ENCODE measurements around the gene SLC9A9. TPM values are rescaled to one million over a fixed set of nuclear protein-coding genes. Genes with fewer than 3 reads are reported as not detected.

Gene SLC9A9
- total and polyA plus RNA-seq, 8 donors, result 0.58 to 29.7 (median 14.0) TPM

- Histone ChIP-seq H3K9me3 (no peaks in the 10 kb centered on the region), H3K4me1 (no peaks in the 10 kb centered on the region), H3K4me3 (no peak overlapping the region), H3K27me3 (no peaks in the 10 kb centered on the region), H3K27ac (no peak overlapping the region), H3K36me3 (no peaks in the 10 kb centered on the region)
- DNase-seq, result no peak
- intact Hi-C loops (cut with DNase I; ENCODE audit: low total_unique reads), result no loop called here
- no peak for TF ChIP-seq POLR2A (IDR thresholded peaks at IDR 0.05)
- TF ChIP-seq POLR2AphosphoS5 (IDR thresholded peaks at IDR 0.05), result no peak
- TF ChIP-seq CTCF (IDR thresholded peaks at IDR 0.05), result no peak
- 91 to 98% (median 97%) methylated on average over 3 of the region's 3 CpGs for WGBS, 5 donors
Measured at GRCh38 chr3:143408771-143409170, 439.5 kb downstream of the SLC9A9 start.

- intact Hi-C loops (cut with DNase I; ENCODE audit: low total_unique reads), result no loop called here
- Histone ChIP-seq H3K27ac (no peak overlapping the region), H3K4me3 (no peak overlapping the region), H3K9me3 (no peaks in the 10 kb centered on the region), H3K4me1 (no peaks in the 10 kb centered on the region), H3K36me3 (no peaks in the 10 kb centered on the region), H3K27me3 (no peaks in the 10 kb centered on the region)
- no peak for TF ChIP-seq POLR2AphosphoS5 (IDR thresholded peaks at IDR 0.05)
- no peak for TF ChIP-seq CTCF (IDR thresholded peaks at IDR 0.05)
- TF ChIP-seq EP300 (IDR thresholded peaks at IDR 0.05), result no peak
- no peak for DNase-seq
Measured at GRCh38 chr3:143402602-143403001, 445.7 kb downstream of the SLC9A9 start.

GRCh38 chr3:143396790-143397189 lies 451.5 kb downstream of the SLC9A9 start:
- Histone ChIP-seq H3K9me3 (peaks cover 0 to 6% (median 0%) of the 10 kb centered on the region in 4 donors), H3K36me3 (no peaks in the 10 kb centered on the region), H3K4me3 (no peak overlapping the region), H3K27me3 (no peaks in the 10 kb centered on the region), H3K27ac (no peak overlapping the region), H3K4me1 (no peaks in the 10 kb centered on the region)
- intact Hi-C loops (cut with DNase I; ENCODE audit: low total_unique reads), result no loop called here
- no peak for DNase-seq
- no peak for TF ChIP-seq CTCF (IDR thresholded peaks at IDR 0.05)
- TF ChIP-seq EP300 (IDR thresholded peaks at IDR 0.05), result no peak
- no peak for TF ChIP-seq POLR2AphosphoS5 (IDR thresholded peaks at IDR 0.05)
- no peak for TF ChIP-seq POLR2A (IDR thresholded peaks at IDR 0.05)
- 29 to 63% (median 48%) methylated on average over 1 of the region's 1 CpG for WGBS, 5 donors

GRCh38 chr3:143389388-143389787 lies 458.9 kb downstream of the SLC9A9 start:
- no peak overlapping the region for H3K4me3 ChIP-seq
- intact Hi-C loops (cut with DNase I; ENCODE audit: low total_unique reads), result no loop called here
- no peaks in the 10 kb centered on the region for H3K4me1 ChIP-seq
- H3K36me3 ChIP-seq, result no peaks in the 10 kb centered on the region
- no peak for DNase-seq
- TF ChIP-seq CTCF (IDR thresholded peaks at IDR 0.05) (no peak), POLR2AphosphoS5 (IDR thresholded peaks at IDR 0.05) (no peak), POLR2A (IDR thresholded peaks at IDR 0.05) (no peak), EP300 (IDR thresholded peaks at IDR 0.05) (no peak)
- no peak overlapping the region for H3K27ac ChIP-seq
- no peaks in the 10 kb centered on the region for H3K27me3 ChIP-seq
- 86 to 100% (median 91%) methylated on average over 2 of the region's 2 CpGs for WGBS, 5 donors
- H3K9me3 ChIP-seq, result no peaks in the 10 kb centered on the region
